IPS DF 4.7 (cell line): ENCODE results near the gene HDAC4.

Experiments used
- DNase-seq: peaks from one replicate; pipeline ENCODE4 v3.0.0-alpha.2; 2013; ENCODE audit warnings: low spot score; ENCODE audit errors: extremely low read depth

Gene HDAC4

DNA sequence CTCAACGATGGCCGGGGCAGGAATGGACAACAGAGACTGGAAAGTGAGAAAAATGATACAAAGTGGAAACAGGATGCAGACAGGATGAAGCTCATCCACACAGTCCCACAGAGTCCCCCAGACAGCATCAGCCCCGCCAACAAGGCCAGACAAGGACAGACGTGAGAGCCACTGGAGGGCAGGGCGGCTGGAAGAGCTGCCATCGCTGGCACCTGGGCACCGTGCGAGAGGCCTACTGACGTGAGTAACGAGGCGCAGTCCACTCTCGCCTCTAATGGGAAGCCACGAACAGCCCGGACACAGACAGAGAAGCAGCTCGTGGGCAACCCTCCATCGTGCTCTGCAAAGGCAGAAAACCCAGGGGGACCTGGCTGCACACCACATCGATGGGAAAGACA is 17.1 kb downstream of the HDAC4 start:
- no peak for DNase-seq

- no peak for DNase-seq
Measured at GRCh38 chr2:239383036-239383758, 17.6 kb downstream of the HDAC4 start.

DNA sequence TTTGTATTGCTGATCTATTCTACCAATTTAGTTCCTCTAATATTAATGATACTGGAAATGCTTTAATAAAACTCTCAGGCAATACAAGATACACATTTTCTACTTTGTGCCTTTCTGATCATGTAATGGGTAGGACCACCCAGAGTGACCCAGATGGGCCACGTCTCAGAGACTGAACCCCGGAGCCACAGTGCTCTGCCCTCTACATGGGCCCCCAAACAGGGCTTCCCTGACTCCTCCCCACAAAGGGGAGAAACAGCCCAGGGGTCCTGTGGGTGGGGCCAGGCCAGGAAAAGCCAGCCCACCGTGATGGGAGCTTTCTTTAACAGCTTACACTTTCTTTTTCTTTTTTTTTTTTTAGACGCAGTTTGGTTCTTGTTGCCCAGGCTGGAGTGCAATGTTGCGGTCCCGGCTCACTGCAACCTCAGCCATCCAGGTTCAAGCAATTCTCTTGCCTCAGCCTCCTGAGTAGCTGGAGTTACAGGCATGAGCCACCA is 18.4 kb downstream of the HDAC4 start:
- no peak for DNase-seq

DNA sequence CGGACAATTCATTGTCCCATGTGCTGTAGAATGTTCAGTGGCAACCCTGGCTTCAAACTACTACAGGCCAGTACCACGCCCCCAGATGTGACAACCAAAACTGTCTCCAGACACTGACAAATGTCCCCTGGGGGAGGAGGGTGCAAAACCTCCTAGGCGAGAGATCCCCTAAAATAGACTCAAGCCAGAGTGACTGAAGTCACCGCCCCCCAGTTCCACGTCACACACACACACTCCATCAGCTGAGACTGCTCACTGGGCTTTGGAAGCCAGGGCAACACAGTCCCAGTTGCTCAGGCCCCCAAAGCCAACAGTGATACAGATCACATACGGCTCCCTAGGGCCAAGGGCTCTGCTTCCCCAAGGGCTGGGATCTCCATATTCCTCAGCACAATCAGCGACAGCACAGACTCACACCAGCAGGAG is 19.1 kb downstream of the HDAC4 start:
- DNase-seq, result no peak

- DNase-seq, result no peak
Measured at GRCh38 chr2:239380831-239381708, 19.8 kb downstream of the HDAC4 start.

- DNase-seq, result no peak
Measured at GRCh38 chr2:239379641-239380170, 21.1 kb downstream of the HDAC4 start.

DNA sequence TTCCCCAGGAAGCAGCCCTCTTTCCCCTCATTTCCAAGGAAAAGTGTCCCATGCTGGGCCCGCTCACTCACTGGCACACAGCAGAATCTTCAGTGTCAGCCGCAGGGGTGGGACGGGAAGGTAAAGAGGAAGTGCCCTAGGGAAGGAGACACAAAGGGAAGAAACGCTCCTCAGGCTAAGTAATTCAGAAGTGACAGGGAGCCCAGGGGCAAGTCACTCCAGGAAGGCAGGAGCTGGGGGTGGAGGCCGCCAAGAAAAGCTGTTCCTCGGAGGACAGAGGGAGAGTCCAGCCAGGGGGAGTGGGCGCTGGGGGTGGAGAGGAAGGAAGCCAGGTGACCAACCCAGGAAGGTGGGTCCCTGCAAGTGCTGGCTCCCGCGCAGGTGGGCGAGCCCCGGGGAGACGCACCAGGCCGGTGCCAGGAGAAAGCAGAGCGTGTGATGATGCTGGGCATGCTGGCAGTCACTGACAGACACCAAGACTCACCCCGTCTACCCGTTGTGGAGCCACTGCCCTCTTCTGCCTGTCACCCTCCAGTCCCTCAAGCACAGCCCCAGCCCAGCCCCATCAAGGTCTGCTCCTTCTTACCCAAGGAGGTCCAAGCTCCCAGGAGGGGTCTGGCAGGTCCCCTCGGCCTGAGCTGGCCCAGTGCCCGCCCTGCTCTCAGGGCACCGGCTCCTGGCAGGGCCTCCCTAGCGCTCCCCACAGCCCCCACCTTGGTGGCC is 21.7 kb downstream of the HDAC4 start:
- no peak for DNase-seq

DNA sequence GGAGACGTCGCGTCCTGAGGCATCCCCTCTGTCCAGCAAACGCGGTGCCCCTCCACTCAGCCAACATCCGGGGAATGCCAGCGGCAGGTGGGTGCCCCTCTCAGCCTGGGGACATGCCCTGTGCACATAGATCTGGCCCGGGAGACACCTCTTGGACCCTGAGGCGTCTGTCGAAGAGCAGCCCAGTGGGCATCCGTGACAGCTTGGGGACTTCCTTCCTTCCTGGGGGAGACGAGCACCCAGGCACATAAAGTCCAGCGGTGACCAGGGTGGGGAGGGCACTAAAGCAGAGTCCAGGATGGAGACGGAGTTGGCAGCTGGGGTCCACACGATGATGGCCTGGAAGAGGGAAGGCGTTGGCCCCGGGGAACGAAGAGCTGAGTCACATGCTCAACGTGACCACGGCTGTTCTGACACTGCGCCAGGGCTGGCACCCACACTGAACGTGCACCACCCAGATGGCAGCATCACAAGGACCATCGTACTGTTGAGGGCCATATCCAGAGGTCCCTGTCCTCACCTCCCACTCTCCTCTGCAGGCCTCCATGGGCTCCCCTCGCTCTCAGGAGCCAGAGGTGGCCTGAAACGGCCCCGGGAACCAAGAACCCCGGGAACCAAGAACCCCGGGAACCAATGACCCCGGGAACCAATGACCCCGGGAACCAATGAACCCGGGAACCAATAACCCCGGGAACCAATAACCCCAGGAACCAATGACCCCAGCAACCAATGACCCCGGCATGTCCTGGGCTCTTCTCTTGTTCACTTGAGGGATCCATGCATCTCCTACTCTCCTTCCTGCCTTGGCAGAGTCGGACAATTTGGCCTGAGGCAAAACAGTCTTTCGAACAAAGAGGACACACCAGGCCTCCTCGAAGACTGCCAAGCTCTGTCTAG is 22.6 kb downstream of the HDAC4 start:
- DNase-seq, result no peak

DNA sequence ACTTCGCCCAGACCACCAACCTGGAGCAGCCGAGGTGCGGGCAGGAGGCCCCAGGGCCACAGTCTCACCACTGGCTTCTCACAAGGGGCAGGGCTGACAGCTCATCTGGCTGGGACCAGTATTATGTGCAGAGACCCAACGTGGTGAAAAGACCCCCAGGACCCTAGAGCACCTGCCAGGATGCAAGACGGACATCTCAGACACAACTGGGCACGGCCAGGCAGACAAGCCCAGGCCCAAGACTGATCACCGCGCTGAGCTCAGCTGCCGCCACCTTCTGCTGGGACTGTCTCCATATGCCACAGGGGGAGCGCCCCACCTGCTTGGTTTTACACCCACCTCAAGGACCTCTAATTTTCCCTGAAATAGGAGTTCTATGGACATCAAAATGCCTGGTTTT is 23.2 kb downstream of the HDAC4 start:
- DNase-seq, result no peak

GRCh38 chr2:239376942-239377531 is 23.8 kb downstream of the HDAC4 start:
- no peak for DNase-seq

- no peak for DNase-seq
Measured at GRCh38 chr2:239376351-239376750, 24.5 kb downstream of the HDAC4 start.

DNA sequence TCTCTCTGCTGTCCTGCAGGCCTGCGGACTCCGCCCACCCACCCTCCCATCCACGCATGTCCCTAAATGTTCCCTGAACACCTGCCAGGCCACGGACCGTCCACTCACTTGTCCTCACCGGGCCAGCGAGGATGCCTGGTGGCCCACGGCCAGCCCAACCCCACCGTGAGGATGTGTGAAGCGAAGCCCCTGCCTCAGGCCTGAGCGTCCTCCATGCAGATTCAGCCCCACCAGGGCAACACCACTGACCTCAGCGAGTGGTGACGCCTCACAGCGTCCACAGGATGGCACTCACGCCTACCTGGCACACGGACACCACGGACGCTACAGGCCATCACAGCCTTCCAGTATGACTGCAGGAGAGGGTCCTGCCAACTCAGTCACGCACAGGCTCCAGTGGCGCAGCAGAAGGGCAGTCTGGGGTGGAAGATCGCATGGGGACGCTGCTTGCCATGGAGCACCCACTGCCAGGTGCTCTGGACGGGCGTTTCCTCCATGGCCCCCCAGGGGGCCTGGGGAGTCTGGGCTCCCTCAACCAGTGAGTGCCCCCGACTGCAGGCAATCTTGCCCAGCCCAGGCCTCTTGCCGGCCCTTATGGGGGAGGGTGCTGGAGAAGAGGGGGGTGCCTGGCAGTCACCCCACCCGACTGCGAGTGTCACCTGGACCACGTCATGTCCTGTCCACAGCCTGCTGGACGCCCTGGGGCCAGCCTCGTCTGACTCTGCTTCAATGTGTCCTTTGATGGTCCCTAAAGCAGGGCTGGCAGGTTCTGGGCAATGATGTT is 25.4 kb downstream of the HDAC4 start:
- DNase-seq, result no peak

DNA sequence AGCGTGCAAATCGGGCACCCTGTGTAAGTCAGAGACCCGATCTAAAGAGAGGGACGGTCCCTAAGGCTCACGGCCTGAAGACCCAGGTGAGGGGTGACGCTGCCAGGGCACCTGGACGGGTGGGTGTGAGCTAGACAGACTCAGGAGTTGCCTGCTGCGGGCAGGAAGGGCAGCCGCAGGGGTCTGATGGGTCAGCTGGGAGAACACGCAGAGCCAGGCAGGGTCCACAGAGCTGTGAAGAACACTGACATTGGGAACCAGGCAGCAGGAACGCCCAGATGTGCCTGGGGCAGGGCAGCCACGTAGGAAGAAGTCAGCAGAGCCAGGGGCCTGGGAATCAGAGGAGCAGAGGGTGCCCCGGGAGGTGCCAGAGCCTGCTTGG is 25.9 kb downstream of the HDAC4 start:
- no peak for DNase-seq

DNA sequence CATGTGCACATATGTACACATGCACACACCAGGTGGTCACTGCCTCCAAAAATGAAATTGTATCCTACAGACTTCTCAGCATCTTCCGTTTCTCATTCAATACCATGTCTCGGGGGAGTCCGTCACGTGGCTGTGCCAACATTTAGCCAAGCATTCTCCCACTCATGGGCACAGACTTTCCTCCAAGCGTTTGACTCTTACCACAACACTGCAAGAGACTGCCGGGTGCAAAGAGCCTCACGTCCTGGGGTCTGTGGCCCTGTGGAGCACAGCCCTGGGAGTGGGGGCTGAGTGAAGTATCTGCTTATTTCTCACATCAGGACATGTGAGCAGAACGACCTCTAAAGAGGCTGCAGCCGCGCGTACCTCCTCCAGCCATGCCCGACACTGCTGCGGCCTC is 28.0 kb downstream of the HDAC4 start:
- DNase-seq, result no peak

DNA sequence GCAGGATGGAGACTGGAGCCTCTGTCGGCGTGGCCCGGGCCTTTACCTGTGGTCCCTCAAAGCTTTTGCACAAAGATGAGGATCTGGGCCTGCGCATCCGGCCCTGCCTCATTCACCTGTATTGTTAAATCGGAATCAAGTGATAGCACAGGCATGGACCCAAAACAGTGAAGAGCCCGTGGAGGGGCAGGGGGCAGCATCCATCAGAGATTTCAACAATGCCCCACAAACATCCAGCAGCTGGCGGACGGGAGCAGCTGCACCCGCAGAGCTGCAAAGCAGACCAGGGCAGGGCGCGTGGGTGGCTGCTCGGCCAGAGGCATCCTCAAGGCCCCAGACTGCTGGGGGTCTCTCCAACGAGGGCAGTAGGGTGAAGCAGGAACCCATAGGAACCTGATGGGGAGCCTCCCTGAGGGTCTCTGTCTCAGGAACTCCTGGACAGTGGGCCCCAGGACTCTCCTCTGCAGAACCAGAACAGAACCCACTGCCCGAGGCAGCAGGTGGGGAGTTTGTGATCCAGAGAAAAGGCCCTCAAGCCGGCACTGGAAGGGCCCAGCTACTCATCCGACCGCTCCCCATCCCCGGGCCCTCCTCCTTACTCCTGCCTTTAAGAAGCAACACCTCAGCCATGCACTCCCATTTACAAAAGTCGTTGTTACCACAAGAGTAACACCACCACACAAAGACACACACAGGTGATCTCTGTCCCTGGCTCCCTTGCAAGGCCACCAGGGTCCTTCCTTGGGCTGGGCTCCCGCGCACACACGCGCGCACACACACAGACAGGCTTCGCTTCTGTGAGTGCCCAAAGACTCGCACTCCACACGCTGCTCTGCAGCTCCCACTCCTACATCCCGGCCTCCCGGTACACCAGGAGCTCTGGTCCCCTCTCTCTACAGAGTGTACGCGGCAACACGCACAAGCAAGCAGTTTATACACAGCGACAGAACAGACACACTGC is 28.8 kb downstream of the HDAC4 start:
- no peak for DNase-seq

- DNase-seq, result no peak
Measured at GRCh38 chr2:239370876-239371725, 29.7 kb downstream of the HDAC4 start.

DNA sequence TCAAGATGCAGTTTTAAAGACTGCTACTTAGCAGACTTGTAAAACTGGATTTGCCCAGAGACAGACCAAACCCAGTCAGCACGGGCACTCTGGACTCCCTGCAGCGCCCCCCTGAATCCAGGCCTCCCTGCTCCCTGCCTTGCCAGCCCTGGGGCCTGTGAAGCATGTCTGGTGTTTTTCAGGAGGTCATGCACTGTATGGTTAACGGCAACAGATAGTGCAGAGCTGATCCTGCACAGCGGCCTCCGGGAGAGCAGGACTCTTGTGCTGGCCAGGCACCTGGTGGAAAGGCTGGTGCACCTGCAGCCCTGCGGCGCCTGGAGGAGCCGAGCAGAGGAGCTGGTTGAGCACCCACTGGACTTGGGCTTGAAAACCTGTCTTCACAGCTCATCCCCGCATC is 30.4 kb downstream of the HDAC4 start:
- DNase-seq, result no peak
